Loucy (cell line): Measurements from ENCODE around the gene ELF3.

Experiments used
- EZH2phosphoT487 ChIP-seq: fragments of 200-600 bp; IDR thresholded peaks from 2 replicates; pipeline ENCODE4 v1.6.1; 2018; ENCODE audit warnings: antibody characterized with exemption, mild to moderate bottlenecking, moderate library complexity, borderline replicate concordance
- TF ChIP-seq, protein P1 (sequence below): fragments of 200-600 bp; sonication (generic); conservative IDR thresholded peaks from 2 replicates; pipeline ENCODE4 v1.5.1; 2014; ENCODE audit warnings: mild to moderate bottlenecking, antibody characterized with exemption, low read length

DNA sequence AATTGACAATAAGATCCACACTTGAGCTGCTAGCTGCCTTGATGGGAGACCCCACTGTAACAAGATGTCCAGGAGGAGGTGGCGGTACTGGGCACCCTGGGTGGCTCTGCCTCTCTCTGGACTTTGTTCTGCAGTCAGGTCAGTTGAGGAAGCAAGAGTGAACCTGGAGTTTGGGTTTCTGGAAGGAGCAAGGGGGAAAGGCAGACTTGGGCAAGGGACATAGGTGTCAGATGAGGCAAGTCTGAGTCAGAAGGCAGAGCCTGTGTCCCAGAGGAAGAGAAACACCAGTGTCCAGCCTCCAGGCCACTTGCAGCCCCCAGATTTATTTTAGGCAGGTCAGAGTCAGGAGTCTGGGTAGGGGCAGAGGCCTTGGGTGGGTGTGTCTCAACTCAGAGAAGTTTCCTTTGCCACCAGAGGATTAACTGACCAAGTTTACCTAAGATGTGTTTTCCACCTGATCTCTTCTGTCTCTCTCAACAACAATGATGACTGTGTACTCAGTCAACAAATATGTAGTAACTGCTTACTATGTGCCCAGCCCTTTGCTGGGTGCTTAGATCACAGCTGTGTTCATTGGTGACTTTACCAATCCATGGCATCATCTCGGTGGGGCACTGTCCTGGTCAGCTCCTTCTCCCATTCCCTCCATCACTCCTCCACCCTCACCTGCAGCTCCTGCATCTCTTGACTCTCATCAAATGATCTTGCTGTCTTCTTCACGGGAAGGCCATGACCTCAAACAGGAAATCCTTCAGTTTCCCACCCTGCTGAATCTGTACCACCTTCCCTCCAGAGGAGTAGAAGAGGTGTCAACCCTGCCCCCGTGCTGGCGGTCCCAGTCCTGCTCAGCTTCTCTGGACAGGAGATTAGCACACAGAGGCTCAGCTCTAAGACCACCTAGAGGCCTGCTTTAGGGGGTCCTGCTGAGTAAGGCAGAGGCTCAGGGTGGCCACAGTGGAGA is 36.6 kb downstream of the ELF3 start:
- TF ChIP-seq, protein P1, sequence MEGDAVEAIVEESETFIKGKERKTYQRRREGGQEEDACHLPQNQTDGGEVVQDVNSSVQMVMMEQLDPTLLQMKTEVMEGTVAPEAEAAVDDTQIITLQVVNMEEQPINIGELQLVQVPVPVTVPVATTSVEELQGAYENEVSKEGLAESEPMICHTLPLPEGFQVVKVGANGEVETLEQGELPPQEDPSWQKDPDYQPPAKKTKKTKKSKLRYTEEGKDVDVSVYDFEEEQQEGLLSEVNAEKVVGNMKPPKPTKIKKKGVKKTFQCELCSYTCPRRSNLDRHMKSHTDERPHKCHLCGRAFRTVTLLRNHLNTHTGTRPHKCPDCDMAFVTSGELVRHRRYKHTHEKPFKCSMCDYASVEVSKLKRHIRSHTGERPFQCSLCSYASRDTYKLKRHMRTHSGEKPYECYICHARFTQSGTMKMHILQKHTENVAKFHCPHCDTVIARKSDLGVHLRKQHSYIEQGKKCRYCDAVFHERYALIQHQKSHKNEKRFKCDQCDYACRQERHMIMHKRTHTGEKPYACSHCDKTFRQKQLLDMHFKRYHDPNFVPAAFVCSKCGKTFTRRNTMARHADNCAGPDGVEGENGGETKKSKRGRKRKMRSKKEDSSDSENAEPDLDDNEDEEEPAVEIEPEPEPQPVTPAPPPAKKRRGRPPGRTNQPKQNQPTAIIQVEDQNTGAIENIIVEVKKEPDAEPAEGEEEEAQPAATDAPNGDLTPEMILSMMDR = no peak
- no peak for TF ChIP-seq EZH2phosphoT487
